ENCODE measurements around the gene DOHH.
A peak's percentile ranks its signal among the peaks of the same experiment; 100 is the strongest.

Gene DOHH

DNA sequence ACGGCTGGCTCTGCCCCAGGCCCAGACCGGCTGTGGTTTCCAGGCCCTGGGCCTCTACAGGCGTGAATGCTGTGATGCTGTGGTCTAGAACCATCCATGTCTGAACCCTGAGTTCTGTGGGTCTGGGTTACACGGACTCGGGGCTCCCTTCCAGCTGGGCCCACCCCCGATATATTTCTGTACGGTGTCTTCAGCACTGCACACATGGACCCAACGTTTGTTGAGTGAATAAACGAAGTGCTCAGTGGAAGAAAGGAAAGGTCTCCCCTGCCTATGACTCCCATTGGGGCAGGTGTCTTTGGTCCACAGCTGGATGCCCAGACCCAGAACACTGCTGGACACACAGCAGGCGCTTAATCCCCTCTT is 45.2 kb upstream of the DOHH start:
- TF ChIP-seq, protein P1, sequence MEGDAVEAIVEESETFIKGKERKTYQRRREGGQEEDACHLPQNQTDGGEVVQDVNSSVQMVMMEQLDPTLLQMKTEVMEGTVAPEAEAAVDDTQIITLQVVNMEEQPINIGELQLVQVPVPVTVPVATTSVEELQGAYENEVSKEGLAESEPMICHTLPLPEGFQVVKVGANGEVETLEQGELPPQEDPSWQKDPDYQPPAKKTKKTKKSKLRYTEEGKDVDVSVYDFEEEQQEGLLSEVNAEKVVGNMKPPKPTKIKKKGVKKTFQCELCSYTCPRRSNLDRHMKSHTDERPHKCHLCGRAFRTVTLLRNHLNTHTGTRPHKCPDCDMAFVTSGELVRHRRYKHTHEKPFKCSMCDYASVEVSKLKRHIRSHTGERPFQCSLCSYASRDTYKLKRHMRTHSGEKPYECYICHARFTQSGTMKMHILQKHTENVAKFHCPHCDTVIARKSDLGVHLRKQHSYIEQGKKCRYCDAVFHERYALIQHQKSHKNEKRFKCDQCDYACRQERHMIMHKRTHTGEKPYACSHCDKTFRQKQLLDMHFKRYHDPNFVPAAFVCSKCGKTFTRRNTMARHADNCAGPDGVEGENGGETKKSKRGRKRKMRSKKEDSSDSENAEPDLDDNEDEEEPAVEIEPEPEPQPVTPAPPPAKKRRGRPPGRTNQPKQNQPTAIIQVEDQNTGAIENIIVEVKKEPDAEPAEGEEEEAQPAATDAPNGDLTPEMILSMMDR (conservative IDR thresholded peaks at IDR 0.05; ENCODE audit: control insufficient read depth, insufficient read depth, low read depth, low read length) = no peak
- H3K4me3 ChIP-seq (ENCODE audit: control insufficient read depth, low read depth, low read length) = no peak overlapping the region
- no peak for DNase-seq (ENCODE audit: low read depth)

DNA sequence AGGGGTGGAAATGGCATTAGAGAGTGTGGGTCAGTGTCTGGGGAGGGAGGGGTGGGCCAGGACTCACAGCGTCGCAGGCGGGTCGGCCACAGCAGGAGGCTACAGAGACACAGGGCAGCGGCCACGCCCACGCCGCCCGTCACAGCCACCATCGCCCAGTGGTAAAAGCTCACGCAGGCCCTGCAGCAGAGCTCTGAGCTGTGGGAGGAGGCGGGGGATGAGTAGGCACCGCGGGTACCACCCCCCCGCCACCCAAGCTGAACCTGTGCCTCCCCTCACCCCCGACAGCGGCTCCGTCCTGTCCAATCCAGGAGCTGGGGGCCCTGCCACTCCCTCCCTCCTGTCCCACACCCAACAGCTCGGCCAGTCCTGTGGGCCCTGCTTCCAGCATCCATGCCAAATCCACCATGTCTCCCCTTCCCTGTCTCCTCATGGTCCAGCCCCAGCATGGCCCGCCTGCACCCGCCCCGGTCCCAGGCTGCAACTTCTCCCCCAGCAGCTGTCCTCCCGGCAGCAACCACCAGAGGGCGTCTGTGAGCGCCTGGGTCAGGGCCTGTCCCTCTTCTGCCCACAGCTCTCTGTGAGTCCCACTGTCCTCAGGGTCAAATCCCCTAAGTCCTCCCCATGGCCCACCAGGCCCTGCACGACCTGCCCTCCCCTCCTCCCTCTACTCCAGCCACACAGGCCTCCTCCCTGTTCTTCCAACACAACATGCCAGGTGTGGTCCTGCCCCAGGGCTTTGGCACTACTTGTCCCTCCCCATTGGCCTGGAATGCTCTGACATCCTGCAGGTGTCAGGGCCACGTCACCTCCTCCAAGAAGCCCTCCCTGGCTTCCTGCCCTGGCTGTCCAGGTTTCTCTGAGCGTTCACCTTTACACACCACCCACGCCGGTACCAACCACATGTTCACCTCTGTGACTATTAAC is 44.5 kb upstream of the DOHH start:
- peak; percentile 53 for DNase-seq (ENCODE audit: low read depth)
- TF ChIP-seq, protein P1 (conservative IDR thresholded peaks at IDR 0.05; ENCODE audit: control insufficient read depth, insufficient read depth, low read depth, low read length) = peak; percentile 87
- H3K4me3 ChIP-seq (ENCODE audit: control insufficient read depth, low read depth, low read length) = no peak overlapping the region

GRCh38 chr19:3544058-3544376 is 43.5 kb upstream of the DOHH start:
- TF ChIP-seq, protein P1 (conservative IDR thresholded peaks at IDR 0.05; ENCODE audit: control insufficient read depth, insufficient read depth, low read depth, low read length) = no peak
- no peak overlapping the region for H3K4me3 ChIP-seq (ENCODE audit: control insufficient read depth, low read depth, low read length)
- no peak for DNase-seq (ENCODE audit: low read depth)

GRCh38 chr19:3543150-3544057 is 42.9 kb upstream of the DOHH start:
- no peak overlapping the region for H3K4me3 ChIP-seq (ENCODE audit: control insufficient read depth, low read depth, low read length)

GRCh38 chr19:3539756-3540118 is 39.3 kb upstream of the DOHH start:
- DNase-seq (ENCODE audit: low read depth) = no peak
- TF ChIP-seq, protein P1 (conservative IDR thresholded peaks at IDR 0.05; ENCODE audit: control insufficient read depth, insufficient read depth, low read depth, low read length) = no peak
- no peak overlapping the region for H3K4me3 ChIP-seq (ENCODE audit: control insufficient read depth, low read depth, low read length)

More at GRCh38 chr19:3543150-3544057, 42.9 kb upstream of the DOHH start:
- TF ChIP-seq, protein P1 (conservative IDR thresholded peaks at IDR 0.05; ENCODE audit: control insufficient read depth, insufficient read depth, low read depth, low read length) = no peak
- DNase-seq (ENCODE audit: low read depth) = peak; percentile 23

DNA sequence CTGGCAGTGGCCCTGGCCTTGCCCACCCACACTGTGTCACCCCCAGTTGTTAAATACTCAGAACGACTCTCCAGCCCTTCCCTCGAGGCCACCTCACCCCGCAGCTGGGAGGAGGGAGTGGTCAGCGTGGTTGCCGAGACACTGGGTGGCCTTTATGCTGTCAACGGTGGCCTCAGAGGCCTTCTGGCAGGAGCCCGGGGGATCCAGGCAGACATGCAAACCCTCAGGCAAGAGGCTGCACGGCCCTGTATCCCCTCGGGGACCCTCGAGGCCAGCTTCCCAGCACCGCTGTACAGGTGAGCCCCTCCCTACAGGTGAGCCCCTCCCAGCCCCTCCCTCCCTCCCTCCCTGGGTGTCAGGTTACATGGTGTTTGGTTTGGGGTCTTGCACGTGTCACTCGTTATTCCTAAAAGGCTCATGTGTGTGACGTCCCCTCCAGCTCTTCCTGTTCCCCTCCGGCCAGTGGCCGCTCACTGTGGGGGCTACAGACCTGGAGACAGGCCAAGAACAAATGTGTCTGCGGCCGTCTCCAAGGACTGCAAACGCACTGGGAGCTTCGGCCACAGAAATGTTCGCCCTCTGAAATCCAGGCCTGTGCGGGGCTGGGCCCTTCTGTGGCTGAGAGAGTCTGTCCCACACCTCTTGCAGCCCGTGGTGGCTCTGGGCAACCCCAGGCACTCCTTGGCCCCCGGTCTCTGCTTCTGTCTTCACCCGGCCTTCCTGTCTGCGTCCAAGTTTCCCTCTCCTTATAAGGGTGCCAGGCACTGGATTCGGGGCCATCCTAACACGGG is 38.7 kb upstream of the DOHH start, which contains the start of gene TEKTIP1:
TSS of gene TEKTIP1 (plus strand) at position 210 of the 791 bp plus-strand sequence. CDS start at position 214, 4 bp downstream.
- DNase-seq (ENCODE audit: low read depth) = no peak
- TF ChIP-seq, protein P1 (conservative IDR thresholded peaks at IDR 0.05; ENCODE audit: control insufficient read depth, insufficient read depth, low read depth, low read length) = no peak
- no peak within 1 kb of the TSS for H3K4me3 ChIP-seq (ENCODE audit: control insufficient read depth, low read depth, low read length)
